ENCODE measurements around the gene GAP43.
A peak's percentile ranks its signal among the peaks of the same experiment; 100 is the strongest.

GAP43 gene

GRCh38 chr3:115651087-115651486 is 27.8 kb downstream of the GAP43 start:
- no peak overlapping the region for H3K4me3 ChIP-seq (ENCODE audit: low read depth in 1 of 2, low read length in 1 of 2)

GRCh38 chr3:115651599-115651998 is 28.3 kb downstream of the GAP43 start:
- H3K9me3 ChIP-seq: no peaks in the 10 kb centered on the region
- no peak overlapping the region for H3K27ac ChIP-seq
- TF ChIP-seq CTCF (IDR thresholded peaks at IDR 0.05): no peak
- H3K4me3 ChIP-seq (ENCODE audit: low read depth in 1 of 2, low read length in 1 of 2): no peak overlapping the region
- peaks cover 28% of the 10 kb centered on the region for H3K27me3 ChIP-seq
- no peaks in the 10 kb centered on the region for H3K4me1 ChIP-seq (ENCODE audit: control insufficient read depth in 1 of 2, insufficient read depth in 1 of 2, low read depth in 1 of 2, low read length in 1 of 2)
- no peaks in the 10 kb centered on the region for H3K36me3 ChIP-seq

More at GRCh38 chr3:115651087-115651486, 27.8 kb downstream of the GAP43 start:
- Histone ChIP-seq H3K27me3 (peaks cover 23% of the 10 kb centered on the region), H3K9me3 (no peaks in the 10 kb centered on the region), H3K4me1 (ENCODE audit: control insufficient read depth in 1 of 2, insufficient read depth in 1 of 2, low read depth in 1 of 2, low read length in 1 of 2) (no peaks in the 10 kb centered on the region), H3K27ac (no peak overlapping the region), H3K36me3 (no peaks in the 10 kb centered on the region)
- no peak for TF ChIP-seq CTCF (IDR thresholded peaks at IDR 0.05)

DNA sequence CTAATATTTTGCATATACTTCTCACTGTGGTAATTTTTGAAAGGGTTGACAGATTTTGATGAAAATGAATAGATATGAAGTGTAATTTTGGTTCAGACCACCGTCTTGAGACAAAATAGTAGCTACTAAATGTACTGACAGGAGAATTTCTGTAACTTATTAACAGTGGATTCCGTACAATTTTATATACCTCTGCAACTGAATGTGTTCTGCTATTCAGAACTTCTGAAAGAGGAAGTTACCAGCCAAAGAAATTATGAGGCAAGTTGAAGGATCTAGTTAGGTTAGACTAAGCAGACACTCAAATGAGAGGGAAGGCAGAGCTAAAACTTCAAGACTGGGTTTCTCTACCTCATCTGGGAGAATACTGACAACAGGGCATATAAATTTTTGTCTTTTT is 29.4 kb downstream of the GAP43 start:
- TF ChIP-seq CTCF (IDR thresholded peaks at IDR 0.05): no peak
- H3K4me1 ChIP-seq (ENCODE audit: control insufficient read depth in 1 of 2, insufficient read depth in 1 of 2, low read depth in 1 of 2, low read length in 1 of 2): no peaks in the 10 kb centered on the region
- no peak overlapping the region for H3K27ac ChIP-seq
- peaks cover 40% of the 10 kb centered on the region for H3K27me3 ChIP-seq
- no peak overlapping the region for H3K4me3 ChIP-seq (ENCODE audit: low read depth in 1 of 2, low read length in 1 of 2)
- no peaks in the 10 kb centered on the region for H3K9me3 ChIP-seq
- H3K36me3 ChIP-seq: no peaks in the 10 kb centered on the region

DNA sequence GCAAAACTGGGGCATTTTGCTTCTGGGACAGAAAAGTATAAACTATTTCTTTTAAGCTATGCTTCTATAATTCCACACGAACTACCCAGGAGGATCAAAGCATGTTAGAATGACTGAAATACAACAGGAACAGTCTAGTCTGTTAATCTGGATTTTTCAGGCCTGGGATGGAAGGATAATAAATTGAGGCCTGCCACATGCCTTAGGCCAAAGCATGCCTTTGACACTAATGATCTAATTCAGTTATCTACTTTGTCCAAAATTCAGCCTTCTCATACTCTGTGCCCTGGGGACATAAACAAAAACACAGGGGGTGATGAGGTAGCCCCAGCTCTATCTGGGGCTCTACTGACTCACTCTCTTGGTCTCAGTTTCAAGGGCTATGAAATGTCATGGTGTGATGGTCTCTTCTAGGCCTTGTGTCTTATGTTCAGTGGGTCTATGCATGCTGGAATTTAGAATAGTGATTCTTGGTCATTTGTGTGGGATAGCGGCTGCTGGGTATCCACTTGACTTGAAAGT is 32.5 kb downstream of the GAP43 start:
- Histone ChIP-seq H3K36me3 (no peaks in the 10 kb centered on the region), H3K27ac (no peak overlapping the region), H3K27me3 (peaks cover 71% of the 10 kb centered on the region), H3K4me3 (ENCODE audit: low read depth in 1 of 2, low read length in 1 of 2) (no peak overlapping the region), H3K9me3 (no peaks in the 10 kb centered on the region), H3K4me1 (ENCODE audit: control insufficient read depth in 1 of 2, insufficient read depth in 1 of 2, low read depth in 1 of 2, low read length in 1 of 2) (no peaks in the 10 kb centered on the region)
- no peak for TF ChIP-seq CTCF (IDR thresholded peaks at IDR 0.05)

GRCh38 chr3:115657168-115657567 is 33.9 kb downstream of the GAP43 start:
- Histone ChIP-seq H3K27me3 (peaks cover 84% of the 10 kb centered on the region), H3K36me3 (no peaks in the 10 kb centered on the region), H3K9me3 (no peaks in the 10 kb centered on the region), H3K27ac (no peak overlapping the region), H3K4me1 (ENCODE audit: control insufficient read depth in 1 of 2, insufficient read depth in 1 of 2, low read depth in 1 of 2, low read length in 1 of 2) (no peaks in the 10 kb centered on the region), H3K4me3 (ENCODE audit: low read depth in 1 of 2, low read length in 1 of 2) (no peak overlapping the region)
- TF ChIP-seq CTCF (IDR thresholded peaks at IDR 0.05): no peak

DNA sequence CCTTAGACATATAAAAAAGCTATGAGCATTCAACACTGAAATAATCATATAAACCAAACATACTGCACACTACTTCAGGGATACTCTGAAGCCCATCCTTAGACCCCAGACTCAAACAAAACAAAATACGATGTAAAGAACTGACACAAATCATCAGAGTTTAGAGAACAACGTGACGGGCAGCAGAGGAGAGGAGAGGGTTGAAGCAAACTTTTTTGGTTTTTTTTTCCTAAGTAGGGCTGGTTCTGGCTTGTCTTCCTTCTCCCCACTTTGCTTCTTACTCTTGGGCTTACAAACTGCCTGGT is 34.7 kb downstream of the GAP43 start:
- no peak for TF ChIP-seq CTCF (IDR thresholded peaks at IDR 0.05)
- Histone ChIP-seq H3K27me3 (peaks cover 92% of the 10 kb centered on the region), H3K4me3 (ENCODE audit: low read depth in 1 of 2, low read length in 1 of 2) (peak overlapping the region; percentile 58 to 64), H3K36me3 (no peaks in the 10 kb centered on the region), H3K4me1 (ENCODE audit: control insufficient read depth in 1 of 2, insufficient read depth in 1 of 2, low read depth in 1 of 2, low read length in 1 of 2) (no peaks in the 10 kb centered on the region), H3K27ac (no peak overlapping the region), H3K9me3 (no peaks in the 10 kb centered on the region)
